Loucy (cell line): ENCODE data around the gene COL26A1.

ENCODE experiments used
- H2AFZ ChIP-seq: fragments of 200-600 bp; sonication (generic); 2 replicates; pipeline ENCODE4 v1.6.0; 2016; ENCODE audit warnings: antibody characterized with exemption, mild to moderate bottlenecking, low read length, moderate library complexity
- H3F3A ChIP-seq: fragments of 200-600 bp; 2 replicates; pipeline ENCODE4 v1.6.0; 2016; ENCODE audit warnings: antibody characterized with exemption, low read depth, mild to moderate bottlenecking
- H3K27me3 ChIP-seq: fragments of 200-600 bp; sonication (generic); 2 replicates; pipeline ENCODE4 v1.6.1; 2014; ENCODE audit warnings: low read length, mild to moderate bottlenecking; ENCODE audit not compliant: insufficient read depth, poor library complexity, severe bottlenecking
- H3K36me3 ChIP-seq: fragments of 200-600 bp; sonication (generic); 2 replicates; pipeline ENCODE4 v1.6.1; 2016; ENCODE audit warnings: low read length; ENCODE audit not compliant: insufficient read depth
- H3K4me1 ChIP-seq: fragments of 200-600 bp; sonication (generic); 2 replicates; pipeline ENCODE4 v1.5.1; 2014; ENCODE audit warnings: low read length, mild to moderate bottlenecking; ENCODE audit not compliant: insufficient read depth, poor library complexity, severe bottlenecking
- H3K4me2 ChIP-seq: fragments of 200-600 bp; sonication (generic); 2 replicates; pipeline ENCODE4 v1.6.0; 2014; ENCODE audit warnings: antibody characterized with exemption, low read length, low read depth, mild to moderate bottlenecking; ENCODE audit not compliant: poor library complexity, severe bottlenecking
- H3K4me3 ChIP-seq: fragments of 200-600 bp; sonication (generic); 2 replicates; pipeline ENCODE4 v1.5.1; 2014; ENCODE audit warnings: low read length, mild to moderate bottlenecking, mixed read lengths; ENCODE audit not compliant: poor library complexity, severe bottlenecking
- H3K79me2 ChIP-seq: fragments of 200-600 bp; sonication (generic); 2 replicates; pipeline ENCODE4 v1.6.1; 2014; ENCODE audit warnings: low read length; ENCODE audit not compliant: insufficient read depth
- H3K9ac ChIP-seq: fragments of 200-600 bp; sonication (generic); 2 replicates; pipeline ENCODE4 v1.6.0; 2014; ENCODE audit warnings: mild to moderate bottlenecking, low read depth, low read length, moderate library complexity; ENCODE audit not compliant: poor library complexity, severe bottlenecking
- H3K9me2 ChIP-seq: fragments of 200-600 bp; sonication (generic); replicated peaks from 2 replicates; pipeline ENCODE4 v1.6.1; 2016; ENCODE audit warnings: low read depth, low read length, mixed read lengths
- H3K9me3 ChIP-seq: fragments of 200-600 bp; sonication (generic); 2 replicates; pipeline ENCODE4 v1.6.1; 2014; ENCODE audit warnings: mild to moderate bottlenecking, antibody characterized with exemption, low read length, low read depth; ENCODE audit not compliant: insufficient read depth
- H4K20me1 ChIP-seq: fragments of 200-600 bp; sonication (generic); 2 replicates; pipeline ENCODE4 v1.6.0; 2014; ENCODE audit warnings: antibody characterized with exemption, low read length, mild to moderate bottlenecking; ENCODE audit not compliant: insufficient read depth, poor library complexity, severe bottlenecking
- EZH2phosphoT487 ChIP-seq: fragments of 200-600 bp; IDR thresholded peaks from 2 replicates; pipeline ENCODE4 v1.6.1; 2018; ENCODE audit warnings: antibody characterized with exemption, mild to moderate bottlenecking, moderate library complexity, borderline replicate concordance
- TF ChIP-seq, protein P1 (sequence below): fragments of 200-600 bp; sonication (generic); conservative IDR thresholded peaks from 2 replicates; pipeline ENCODE4 v1.5.1; 2014; ENCODE audit warnings: mild to moderate bottlenecking, antibody characterized with exemption, low read length

COL26A1 gene

DNA sequence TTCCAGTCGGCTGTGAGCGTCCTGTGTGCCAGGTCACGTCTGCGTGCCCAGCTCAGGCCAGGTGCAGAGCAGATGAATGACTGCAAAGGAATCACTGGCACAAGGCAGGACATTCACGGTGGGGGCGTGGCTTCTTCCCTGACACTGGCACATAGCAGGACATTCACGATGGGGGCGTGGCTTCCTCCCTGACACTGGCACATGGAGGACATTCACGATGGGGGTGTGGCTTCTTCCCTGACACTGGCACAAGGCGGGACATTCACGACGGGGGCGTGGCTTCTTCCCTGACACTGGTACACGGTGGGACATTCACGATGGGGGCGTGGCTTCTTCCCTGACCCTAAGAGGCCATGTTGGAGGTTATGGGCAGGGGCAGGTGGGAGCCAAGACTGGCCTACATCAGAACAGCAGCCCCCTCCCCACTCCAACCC is 202.1 kb downstream of the COL26A1 start:
- no peaks in the 10 kb centered on the region for H3F3A ChIP-seq
- H3K4me1 ChIP-seq = no peaks in the 10 kb centered on the region
- TF ChIP-seq, protein P1, sequence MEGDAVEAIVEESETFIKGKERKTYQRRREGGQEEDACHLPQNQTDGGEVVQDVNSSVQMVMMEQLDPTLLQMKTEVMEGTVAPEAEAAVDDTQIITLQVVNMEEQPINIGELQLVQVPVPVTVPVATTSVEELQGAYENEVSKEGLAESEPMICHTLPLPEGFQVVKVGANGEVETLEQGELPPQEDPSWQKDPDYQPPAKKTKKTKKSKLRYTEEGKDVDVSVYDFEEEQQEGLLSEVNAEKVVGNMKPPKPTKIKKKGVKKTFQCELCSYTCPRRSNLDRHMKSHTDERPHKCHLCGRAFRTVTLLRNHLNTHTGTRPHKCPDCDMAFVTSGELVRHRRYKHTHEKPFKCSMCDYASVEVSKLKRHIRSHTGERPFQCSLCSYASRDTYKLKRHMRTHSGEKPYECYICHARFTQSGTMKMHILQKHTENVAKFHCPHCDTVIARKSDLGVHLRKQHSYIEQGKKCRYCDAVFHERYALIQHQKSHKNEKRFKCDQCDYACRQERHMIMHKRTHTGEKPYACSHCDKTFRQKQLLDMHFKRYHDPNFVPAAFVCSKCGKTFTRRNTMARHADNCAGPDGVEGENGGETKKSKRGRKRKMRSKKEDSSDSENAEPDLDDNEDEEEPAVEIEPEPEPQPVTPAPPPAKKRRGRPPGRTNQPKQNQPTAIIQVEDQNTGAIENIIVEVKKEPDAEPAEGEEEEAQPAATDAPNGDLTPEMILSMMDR = no peak
- TF ChIP-seq EZH2phosphoT487 = no peak
- H3K36me3 ChIP-seq = no peaks in the 10 kb centered on the region
- no peak overlapping the region for H3K9ac ChIP-seq
- no peaks in the 10 kb centered on the region for H3K9me2 ChIP-seq
- H3K4me2 ChIP-seq = no peak overlapping the region
- no peak overlapping the region for H3K4me3 ChIP-seq
- H3K79me2 ChIP-seq = no peaks in the 10 kb centered on the region
- H3K9me3 ChIP-seq = no peaks in the 10 kb centered on the region
- H4K20me1 ChIP-seq = no peaks in the 10 kb centered on the region
- no peak overlapping the region for H2AFZ ChIP-seq
- no peaks in the 10 kb centered on the region for H3K27me3 ChIP-seq

- Histone ChIP-seq H3K4me3 (no peak overlapping the region), H3K4me2 (no peak overlapping the region), H4K20me1 (no peaks in the 10 kb centered on the region), H3K79me2 (no peaks in the 10 kb centered on the region), H3K36me3 (no peaks in the 10 kb centered on the region), H3K9me3 (no peaks in the 10 kb centered on the region; the same call in 1 of the 2 replicates), H3K9me2 (no peaks in the 10 kb centered on the region), H3K27me3 (no peaks in the 10 kb centered on the region), H2AFZ (no peak overlapping the region), H3K4me1 (no peaks in the 10 kb centered on the region), H3K9ac (no peak overlapping the region), H3F3A (no peaks in the 10 kb centered on the region)
- TF ChIP-seq EZH2phosphoT487 = no peak
- TF ChIP-seq, protein P1 = no peak
Observed at GRCh38 chr7:101565601-101566209, 203.0 kb downstream of the COL26A1 start.

DNA sequence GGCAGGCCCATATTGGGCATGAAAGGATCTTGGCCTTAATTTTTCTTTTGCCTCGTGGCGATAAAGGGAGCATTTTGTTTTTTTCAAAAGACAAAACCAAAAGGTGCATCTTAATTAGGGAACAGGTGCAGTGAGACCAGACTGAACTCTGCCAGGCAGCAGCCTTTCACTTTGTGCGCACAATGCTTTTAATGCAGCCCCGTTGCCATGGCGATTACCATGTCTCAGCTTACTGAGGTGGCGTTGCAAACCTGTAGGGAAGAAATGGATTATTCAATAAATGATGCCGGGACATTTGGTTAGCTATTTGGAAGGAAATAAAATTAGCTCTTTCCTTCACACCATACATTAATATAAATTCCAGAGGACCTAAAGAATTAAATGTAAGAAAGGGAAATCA is 204.6 kb downstream of the COL26A1 start:
- Histone ChIP-seq H3K36me3 (no peaks in the 10 kb centered on the region), H2AFZ (no peak overlapping the region), H3K27me3 (no peaks in the 10 kb centered on the region), H3K9me2 (no peaks in the 10 kb centered on the region), H3K4me2 (no peak overlapping the region), H3K79me2 (no peaks in the 10 kb centered on the region), H4K20me1 (no peaks in the 10 kb centered on the region), H3K4me3 (no peak overlapping the region), H3K9ac (no peak overlapping the region), H3F3A (no peaks in the 10 kb centered on the region), H3K9me3 (no peaks in the 10 kb centered on the region; the same call in 1 of the 2 replicates), H3K4me1 (no peaks in the 10 kb centered on the region)
- no peak for TF ChIP-seq EZH2phosphoT487
- TF ChIP-seq, protein P1 = no peak
